Endodermal cell (in vitro differentiated cells): ENCODE data around the gene PCBP2. TPM values are rescaled to one million over a fixed set of nuclear protein-coding genes. Genes with fewer than 3 reads are reported as not detected.
"Not testable (repeated sequence)": the region's sequence is repeated elsewhere in the genome, so short reads cannot be mapped to it uniquely, and the experiment has no call there.

ENCODE experiments used
- DNase-seq: peaks from one replicate; pipeline ENCODE4 v3.0.0-alpha.2; 2017
- H3K27ac ChIP-seq: 2 replicates; pipeline ENCODE4 v1.5.1; 2013; ENCODE audit warnings: mild to moderate bottlenecking, low read depth, low read length, moderate library complexity
- H3K27me3 ChIP-seq: 2 replicates; pipeline ENCODE4 v1.6.1; 2013; ENCODE audit warnings: mild to moderate bottlenecking, low read length, moderate library complexity; ENCODE audit not compliant: insufficient read depth, control insufficient read depth, poor library complexity, severe bottlenecking
- H3K36me3 ChIP-seq: 2 replicates; pipeline ENCODE4 v1.7.0; 2013; ENCODE audit warnings: mild to moderate bottlenecking, low read length, moderate library complexity; ENCODE audit not compliant: control insufficient read depth, insufficient read depth
- H3K4me1 ChIP-seq: one replicate; pipeline ENCODE4 v1.7.0; 2013; ENCODE audit warnings: low read length; ENCODE audit not compliant: control insufficient read depth, insufficient read depth
- H3K4me3 ChIP-seq: 2 replicates; pipeline ENCODE4 v1.5.1; 2013; ENCODE audit warnings: mild to moderate bottlenecking, low read length, moderate library complexity
- H3K9ac ChIP-seq: 2 replicates; pipeline ENCODE4 v1.6.1; 2013; ENCODE audit warnings: mild to moderate bottlenecking, low read length, moderate library complexity; ENCODE audit not compliant: poor library complexity, severe bottlenecking; ENCODE audit errors: extremely low read depth
- H3K9me3 ChIP-seq: 2 replicates; pipeline ENCODE4 v1.6.1; 2013; ENCODE audit warnings: mild to moderate bottlenecking, low read length, moderate library complexity; ENCODE audit not compliant: control insufficient read depth
- H3K27ac Mint-ChIP-seq: 2 replicates; pipeline ENCODE4 v1.8.0; 2020; ENCODE audit warnings: mixed read lengths
- H3K27me3 Mint-ChIP-seq: 2 replicates; pipeline ENCODE4 v1.8.0; 2021; ENCODE audit warnings: mild to moderate bottlenecking, mixed read lengths; ENCODE audit not compliant: insufficient read depth
- H3K36me3 Mint-ChIP-seq: 2 replicates; pipeline ENCODE4 v1.8.0; 2020; ENCODE audit warnings: low read depth, mixed read lengths
- H3K4me1 Mint-ChIP-seq: 2 replicates; pipeline ENCODE4 v1.8.0; 2020; ENCODE audit warnings: mixed read lengths
- H3K4me3 Mint-ChIP-seq: 2 replicates; pipeline ENCODE4 v1.8.0; 2020; ENCODE audit warnings: mild to moderate bottlenecking, moderate library complexity, mixed read lengths
- H3K9me3 Mint-ChIP-seq: 2 replicates; pipeline ENCODE4 v1.8.0; 2020; ENCODE audit warnings: mild to moderate bottlenecking, mixed read lengths
- CTCF ChIP-seq: fragments of 200-600 bp; sonication (generic); conservative IDR thresholded peaks from 2 replicates; pipeline ENCODE4 v1.5.0; 2021; ENCODE audit warnings: antibody characterized with exemption, mild to moderate bottlenecking
- WGBS, 2 experiments: methylation state at CpG; one replicate each; pipeline versions ENCODE4 v1.1.5 to v1.1.7; 2013; ENCODE audit warnings: missing lambda C conversion rate in 2 of 2, mixed read lengths in 1 of 2; ENCODE audit not compliant: insufficient coverage in 1 of 2, insufficient read length in 1 of 2; 5-methylcytosine and 5-hydroxymethylcytosine counted together
- total RNA-seq, 2 donors: library from RNA; stranded (reverse); fragmentation: NEBNext Ultra II Directional in 1 of 2; extraction: Animal tissue kit (Norgen Biotek cat#: 25700) in 1 of 2; gene quantifications; 2 replicates in 1 of 2; 3 replicates in 1 of 2; pipeline ENCODE4 v1.2.1, GENCODE V29; 2021

The PCBP2 gene
- total RNA-seq, 2 donors from 2014 or later, result 1,281 to 1,338 TPM

- H3K9me3 Mint-ChIP-seq, H3K9ac ChIP-seq, H3K4me3 Mint-ChIP-seq, H3K36me3 Mint-ChIP-seq, H3K27me3 ChIP-seq, DNase-seq, H3K4me3 ChIP-seq, H3K27ac Mint-ChIP-seq, H3K9me3 ChIP-seq, H3K27me3 Mint-ChIP-seq, H3K27ac ChIP-seq: not testable (repeated sequence)
- peaks cover 17% of the 10 kb centered on the region for H3K4me1 ChIP-seq
- H3K36me3 ChIP-seq, result peaks cover 14% of the 10 kb centered on the region
- peaks cover 49% of the 10 kb centered on the region for H3K4me1 Mint-ChIP-seq
- WGBS, 2 experiments, result 94 to 97% methylated on average over 3 to 9 of the region's 9 CpGs
These were observed 34.5 kb upstream of the PCBP2 start for GRCh38 chr12:53417291-53417816.

- H3K9ac ChIP-seq, result no peak overlapping the region
- peaks cover 49% of the 10 kb centered on the region for H3K4me1 Mint-ChIP-seq
- H3K27me3 ChIP-seq, result no peaks in the 10 kb centered on the region
- WGBS, 2 experiments, result 89 to 98% methylated on average over 3 of the region's 3 CpGs
- H3K4me1 ChIP-seq, result peaks cover 18% of the 10 kb centered on the region
- no peak for TF ChIP-seq CTCF
- H3K9me3 Mint-ChIP-seq, result no peaks in the 10 kb centered on the region
- no peak overlapping the region for H3K4me3 ChIP-seq
- H3K27me3 Mint-ChIP-seq, result no peaks in the 10 kb centered on the region
- DNase-seq, result no peak
- peaks cover 5% of the 10 kb centered on the region for H3K36me3 ChIP-seq
- no peak overlapping the region for H3K4me3 Mint-ChIP-seq
- H3K27ac Mint-ChIP-seq, result peak overlapping the region; percentile 24
- H3K27ac ChIP-seq, result no peak overlapping the region
- H3K36me3 Mint-ChIP-seq, result peaks cover 2% of the 10 kb centered on the region
- no peaks in the 10 kb centered on the region for H3K9me3 ChIP-seq
These were observed 33.7 kb upstream of the PCBP2 start for GRCh38 chr12:53418221-53418620.

GRCh38 chr12:53419756-53420155 is 32.1 kb upstream of the PCBP2 start:
- H3K9me3 Mint-ChIP-seq, result no peaks in the 10 kb centered on the region
- H3K4me1 Mint-ChIP-seq, result peaks cover 52% of the 10 kb centered on the region
- no peaks in the 10 kb centered on the region for H3K36me3 Mint-ChIP-seq
- no peak overlapping the region for H3K27ac ChIP-seq
- no peak for DNase-seq
- peaks cover 18% of the 10 kb centered on the region for H3K4me1 ChIP-seq
- no peaks in the 10 kb centered on the region for H3K9me3 ChIP-seq
- H3K4me3 ChIP-seq, result no peak overlapping the region
- no peaks in the 10 kb centered on the region for H3K27me3 Mint-ChIP-seq
- H3K4me3 Mint-ChIP-seq, result no peak overlapping the region
- H3K27ac Mint-ChIP-seq, result peak overlapping the region; percentile 37
- H3K9ac ChIP-seq, result no peak overlapping the region
- no peak for TF ChIP-seq CTCF
- WGBS, 2 experiments, result 91 to 96% methylated on average over 2 of the region's 2 CpGs
- no peaks in the 10 kb centered on the region for H3K27me3 ChIP-seq
- H3K36me3 ChIP-seq, result no peaks in the 10 kb centered on the region

- not testable (repeated sequence) for H3K27me3 Mint-ChIP-seq, H3K4me3 Mint-ChIP-seq, H3K9me3 Mint-ChIP-seq, DNase-seq, H3K27ac ChIP-seq, H3K27me3 ChIP-seq, H3K9ac ChIP-seq, H3K4me3 ChIP-seq, H3K9me3 ChIP-seq, H3K36me3 ChIP-seq, H3K27ac Mint-ChIP-seq, H3K36me3 Mint-ChIP-seq
- WGBS, 2 experiments, result 93 to 94% methylated on average over 4 to 11 of the region's 12 CpGs
- peaks cover 25% of the 10 kb centered on the region for H3K4me1 ChIP-seq
- peaks cover 48% of the 10 kb centered on the region for H3K4me1 Mint-ChIP-seq
These were observed 29.7 kb upstream of the PCBP2 start for GRCh38 chr12:53422247-53422646.
